MM.1S (cell line): ENCODE measurements around the gene IBTK.

Source experiments
- EZH2 ChIP-seq: fragments of 300-600 bp; sonication (generic); optimal IDR thresholded peaks from 2 replicates; pipeline ENCODE3; 2017; ENCODE audit warnings: low read depth, mild to moderate bottlenecking, antibody characterized with exemption, low read length, mixed read lengths
- TF ChIP-seq, protein P1 (sequence below): fragments of 300-600 bp; sonication (generic); IDR thresholded peaks from 2 replicates; pipeline ENCODE4 v1.5.1; 2016; ENCODE audit warnings: antibody characterized with exemption, low read length, mixed read lengths

DNA sequence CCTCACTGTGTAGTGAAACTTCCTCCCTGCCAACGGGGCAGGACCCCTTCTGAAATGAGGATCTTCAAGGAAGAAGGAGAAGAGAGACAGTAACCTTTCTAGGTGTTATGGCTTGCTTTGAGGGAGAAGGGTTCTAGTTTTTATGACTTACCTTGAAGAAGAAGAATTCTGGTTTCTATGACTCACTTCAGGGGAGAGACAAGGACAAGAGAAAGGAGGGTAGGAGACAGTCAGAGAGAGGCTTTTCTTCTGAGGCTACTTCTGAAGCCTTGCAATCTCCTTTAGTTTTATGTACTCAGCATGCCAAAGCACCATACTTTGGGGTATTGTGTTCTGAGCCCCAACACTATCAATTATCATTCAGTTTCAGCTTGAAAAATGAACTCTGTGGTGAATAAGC lies 25.8 kb upstream of the IBTK start:
- TF ChIP-seq, protein P1, sequence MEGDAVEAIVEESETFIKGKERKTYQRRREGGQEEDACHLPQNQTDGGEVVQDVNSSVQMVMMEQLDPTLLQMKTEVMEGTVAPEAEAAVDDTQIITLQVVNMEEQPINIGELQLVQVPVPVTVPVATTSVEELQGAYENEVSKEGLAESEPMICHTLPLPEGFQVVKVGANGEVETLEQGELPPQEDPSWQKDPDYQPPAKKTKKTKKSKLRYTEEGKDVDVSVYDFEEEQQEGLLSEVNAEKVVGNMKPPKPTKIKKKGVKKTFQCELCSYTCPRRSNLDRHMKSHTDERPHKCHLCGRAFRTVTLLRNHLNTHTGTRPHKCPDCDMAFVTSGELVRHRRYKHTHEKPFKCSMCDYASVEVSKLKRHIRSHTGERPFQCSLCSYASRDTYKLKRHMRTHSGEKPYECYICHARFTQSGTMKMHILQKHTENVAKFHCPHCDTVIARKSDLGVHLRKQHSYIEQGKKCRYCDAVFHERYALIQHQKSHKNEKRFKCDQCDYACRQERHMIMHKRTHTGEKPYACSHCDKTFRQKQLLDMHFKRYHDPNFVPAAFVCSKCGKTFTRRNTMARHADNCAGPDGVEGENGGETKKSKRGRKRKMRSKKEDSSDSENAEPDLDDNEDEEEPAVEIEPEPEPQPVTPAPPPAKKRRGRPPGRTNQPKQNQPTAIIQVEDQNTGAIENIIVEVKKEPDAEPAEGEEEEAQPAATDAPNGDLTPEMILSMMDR, result no peak
- TF ChIP-seq EZH2, result no peak
